Neural crest cell (in vitro differentiated cells): Measurements from ENCODE around the gene CCL21. TPM values are rescaled to one million over a fixed set of nuclear protein-coding genes. Genes with fewer than 3 reads are reported as not detected.

Experiments used
- DNase-seq: peaks from one replicate; pipeline ENCODE4 v3.0.0; 2021; ENCODE audit warnings: low read depth, mixed read lengths, low spot score
- H3K27ac Mint-ChIP-seq: one replicate; pipeline ENCODE4 v1.8.0; 2021; ENCODE audit warnings: mild to moderate bottlenecking, mixed read lengths; ENCODE audit not compliant: unreplicated experiment
- H3K27me3 Mint-ChIP-seq: 2 replicates; pipeline ENCODE4 v1.8.0; 2021; ENCODE audit warnings: low read depth, mild to moderate bottlenecking, mixed read lengths
- H3K36me3 Mint-ChIP-seq: 2 replicates; pipeline ENCODE4 v1.8.0; 2021; ENCODE audit warnings: low read depth, mild to moderate bottlenecking, mixed read lengths
- H3K4me1 Mint-ChIP-seq: 2 replicates; pipeline ENCODE4 v1.8.0; 2021; ENCODE audit warnings: mixed read lengths
- H3K4me3 Mint-ChIP-seq: one replicate; pipeline ENCODE4 v1.8.0; 2021; ENCODE audit warnings: mild to moderate bottlenecking, mixed read lengths
- H3K9me3 Mint-ChIP-seq: 2 replicates; pipeline ENCODE4 v1.8.0; 2021; ENCODE audit warnings: mixed read lengths
- CTCF ChIP-seq: fragments of 200-600 bp; sonication (generic); conservative IDR thresholded peaks from 2 replicates; pipeline ENCODE4 v1.5.0; 2021; ENCODE audit warnings: antibody characterized with exemption, mild to moderate bottlenecking
- total RNA-seq: library from RNA; stranded (reverse); gene quantifications from 2 replicates; pipeline ENCODE4 v1.2.1, GENCODE V29; 2021

Gene CCL21
- total RNA-seq, 1 donor from 2014 or later, result not detected

GRCh38 chr9:34665067-34665380 is 44.9 kb downstream of the CCL21 start:
- H3K36me3 Mint-ChIP-seq, result peaks cover 23% of the 10 kb centered on the region
- no peaks in the 10 kb centered on the region for H3K27me3 Mint-ChIP-seq
- H3K4me1 Mint-ChIP-seq, result peaks cover 14% of the 10 kb centered on the region
- no peak for TF ChIP-seq CTCF
- H3K4me3 Mint-ChIP-seq, result peak overlapping the region; percentile 96
- peaks cover 8% of the 10 kb centered on the region for H3K9me3 Mint-ChIP-seq
- no peak overlapping the region for H3K27ac Mint-ChIP-seq
- peak; percentile 25 for DNase-seq

GRCh38 chr9:34664281-34665066 is 45.5 kb downstream of the CCL21 start:
- Mint-ChIP-seq H3K9me3 (peaks cover 5% of the 10 kb centered on the region), H3K4me1 (peaks cover 14% of the 10 kb centered on the region), H3K27ac (peak overlapping the region; percentile 93), H3K36me3 (peaks cover 18% of the 10 kb centered on the region), H3K27me3 (no peaks in the 10 kb centered on the region), H3K4me3 (peak overlapping the region; percentile 96)
- peak; percentile 66 for TF ChIP-seq CTCF
- DNase-seq, result peak; percentile 74

GRCh38 chr9:34663303-34663605 is 46.7 kb downstream of the CCL21 start:
- Mint-ChIP-seq H3K27ac (no peak overlapping the region), H3K4me3 (peak overlapping the region; percentile 56), H3K4me1 (peaks cover 14% of the 10 kb centered on the region), H3K36me3 (peaks cover 7% of the 10 kb centered on the region), H3K9me3 (no peaks in the 10 kb centered on the region), H3K27me3 (no peaks in the 10 kb centered on the region)
- no peak for DNase-seq
- TF ChIP-seq CTCF, result no peak

- Mint-ChIP-seq H3K27me3 (no peaks in the 10 kb centered on the region), H3K36me3 (peaks cover 5% of the 10 kb centered on the region), H3K9me3 (no peaks in the 10 kb centered on the region), H3K4me3 (peak within 1 kb of the TSS; percentile 56), H3K4me1 (peaks cover 14% of the 10 kb centered on the region), H3K27ac (peak within 1 kb of the TSS; percentile 71)
- TF ChIP-seq CTCF, result no peak
- no peak for DNase-seq
These were observed 47.2 kb downstream of the CCL21 start, which contains the start of gene CCL27 for GRCh38 chr9:34662526-34663302. CCL27 (minus strand) TSS chr9:34662657; CDS start chr9:34662633, 24 bp downstream.

GRCh38 chr9:34659592-34660253 is 50.2 kb downstream of the CCL21 start:
- Mint-ChIP-seq H3K36me3 (no peaks in the 10 kb centered on the region), H3K4me3 (no peak overlapping the region), H3K9me3 (no peaks in the 10 kb centered on the region), H3K27ac (no peak overlapping the region), H3K27me3 (no peaks in the 10 kb centered on the region), H3K4me1 (peaks cover 7% of the 10 kb centered on the region)
- no peak for DNase-seq
- no peak for TF ChIP-seq CTCF

Other genes with a start within 250 kb of the CCL21 start
- 12.0 and 13.2 TPM in 2 replicates for gene ENHO, start 187.1 kb downstream of the CCL21 start, total RNA-seq
- gene CNTFR, start 120.4 kb downstream of the CCL21 start, total RNA-seq, result 112 and 115 TPM in 2 replicates
- 22.7 and 23.8 TPM in 2 replicates for gene RPP25L, start 98.0 kb downstream of the CCL21 start, total RNA-seq
- gene DCTN3, start 89.6 kb downstream of the CCL21 start, total RNA-seq, result 92.1 and 102 TPM in 2 replicates
- gene ARID3C, start 81.1 kb downstream of the CCL21 start, total RNA-seq, result 0.68 TPM in 1 of 2 replicates, not detected in the other
- 107 and 108 TPM in 2 replicates for gene SIGMAR1, start 72.3 kb downstream of the CCL21 start, total RNA-seq
- gene GALT, start 63.5 kb downstream of the CCL21 start, total RNA-seq, result 51.8 and 58.0 TPM in 2 replicates
- gene IL11RA, start 58.0 kb downstream of the CCL21 start, total RNA-seq, result 15.4 and 18.0 TPM in 2 replicates
- gene CCL27, start 47.5 kb downstream of the CCL21 start, total RNA-seq, result 0.86 TPM in 1 of 2 replicates, not detected in the other
- not detected in 2 replicates for gene CCL19, start 18.9 kb downstream of the CCL21 start, total RNA-seq
- gene PHF24, start 248.1 kb upstream of the CCL21 start, total RNA-seq, result 0.63 and 1.2 TPM in 2 replicates